Sciatic nerve (tissue), 2 donors: ENCODE measurements around the gene OAS1. TPM values are rescaled to one million over a fixed set of nuclear protein-coding genes. Genes with fewer than 3 reads are reported as not detected.
A peak's percentile ranks its signal among the peaks of the same experiment; 100 is the strongest.
"Not testable (repeated sequence)": the region's sequence is repeated elsewhere in the genome, so short reads cannot be mapped to it uniquely, and the experiment has no call there.

ENCODE experiments used
- ATAC-seq: fragments of 200-7000 bp; cut with Tn5 transposase; one replicate; pipeline ENCODE4 v1.9.1; 2020; ENCODE audit warnings: mild to moderate bottlenecking, moderate library complexity
- DNase-seq: peaks from one replicate; pipeline ENCODE4 v3.0.0-alpha.2; 2020; ENCODE audit warnings: low spot score
- intact Hi-C: fragments of 100-400 bp; cut with DNase I; formaldehyde crosslinking; loops from one replicate; pipeline ENCODE4 v1.14.2; 2022
- total RNA-seq: library from RNA; stranded (reverse); fragmentation: NEBNext Ultra II Directional; extraction: Animal tissue kit (Norgen Biotek cat#: 25700); gene quantifications from one replicate; pipeline ENCODE4 v1.2.1, GENCODE V29; 2021
- donor health status: DM: no; HTN: no; CAD: no.
- donor health status: DM: no; HTN: no; CAD: no.

OAS1 gene
- total RNA-seq, 1 donor from 2014 or later, result 19.3 TPM

DNA sequence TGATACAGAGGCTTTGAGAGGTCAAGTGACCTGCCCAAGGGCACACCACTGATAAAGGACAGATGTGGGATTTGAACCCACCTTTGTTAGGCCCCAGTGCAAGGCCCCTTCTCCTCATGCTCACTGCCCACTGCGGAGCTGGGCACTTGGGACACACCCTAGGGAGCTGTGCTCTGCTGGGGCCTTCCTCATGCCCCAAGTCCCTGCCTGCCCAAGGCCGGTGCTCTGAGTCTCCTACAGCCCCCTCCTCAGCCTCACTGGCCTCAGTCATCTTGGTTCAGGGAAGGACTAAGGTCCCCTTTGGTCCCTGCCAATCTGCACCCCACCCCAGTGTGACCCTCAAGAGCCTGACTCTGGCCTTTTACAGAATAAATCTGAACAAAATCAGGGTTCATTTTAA lies 23.6 kb downstream of the OAS1 start:
- ATAC-seq, result no peak
- DNase-seq, result no peak
- intact Hi-C loops, result no loop called here

DNA sequence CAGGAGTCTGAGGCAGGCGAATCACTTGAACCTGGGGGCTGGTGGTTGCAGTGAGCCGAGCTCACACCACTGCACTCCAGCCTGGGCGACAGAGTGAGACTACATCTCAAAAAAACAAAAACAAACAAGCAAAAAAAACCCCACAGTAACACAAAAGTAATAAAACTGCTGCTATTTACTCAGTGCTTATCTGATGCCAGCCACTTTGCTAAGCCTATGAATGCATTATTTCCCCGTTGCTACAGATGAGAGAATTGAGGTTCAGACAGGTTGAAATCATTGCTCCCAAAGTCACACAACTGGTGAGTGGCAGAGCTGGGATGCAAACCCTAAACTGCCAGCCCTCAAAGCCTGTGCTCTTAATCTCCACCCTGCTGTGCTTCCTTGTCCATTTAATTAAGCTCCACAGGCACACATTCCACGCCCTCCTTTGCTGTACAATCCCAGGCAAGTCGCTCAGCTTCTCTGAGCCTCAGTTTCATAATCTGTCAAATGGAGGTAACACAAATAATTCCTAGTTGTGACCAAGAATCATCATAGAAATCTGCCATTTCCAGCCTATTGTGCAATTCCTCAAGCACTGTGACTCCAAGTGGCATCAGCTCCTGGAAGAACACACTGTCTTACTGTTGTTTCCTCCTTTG lies 25.8 kb downstream of the OAS1 start:
- ATAC-seq, result no peak
- intact Hi-C loops, result no loop called here
- no peak for DNase-seq

GRCh38 chr12:112933129-112933505 lies 26.4 kb downstream of the OAS1 start:
- ATAC-seq (no peak), DNase-seq (no peak)
- intact Hi-C loops, result no loop called here

DNA sequence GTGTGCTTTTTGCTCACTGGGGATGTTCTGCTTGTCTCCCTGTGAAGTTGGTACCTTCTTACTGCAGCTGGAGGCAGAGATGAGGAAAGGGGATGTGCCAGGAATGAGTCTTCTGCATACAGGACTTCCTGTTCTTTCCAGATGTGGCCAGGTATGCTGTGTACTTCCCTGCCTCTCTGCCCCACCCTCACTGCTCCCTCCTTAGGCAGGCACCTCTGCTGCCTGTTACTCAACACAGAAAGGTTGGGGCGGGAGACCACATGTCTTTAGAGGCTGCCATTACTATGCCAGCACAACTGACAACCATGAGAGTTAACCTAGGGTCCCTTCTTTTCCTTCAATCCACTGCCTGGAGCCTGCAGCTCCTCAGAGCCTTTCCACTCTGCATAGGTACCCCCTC lies 29.5 kb downstream of the OAS1 start:
- DNase-seq, result no peak
- ATAC-seq, result no peak
- intact Hi-C loops, result no loop called here

- DNase-seq (no peak), ATAC-seq (no peak)
- intact Hi-C loops, result no loop called here
Observed at GRCh38 chr12:112936927-112937326, 30.2 kb downstream of the OAS1 start.

GRCh38 chr12:112937741-112938719 lies 31.3 kb downstream of the OAS1 start, which contains the start of gene OAS3:
Gene OAS3 (plus strand): TSS chr12:112938474. CDS start chr12:112938531, 57 bp downstream.
- DNase-seq, result peak; percentile 93
- intact Hi-C loops, result no loop called here
- peak; percentile 98 for ATAC-seq

DNA sequence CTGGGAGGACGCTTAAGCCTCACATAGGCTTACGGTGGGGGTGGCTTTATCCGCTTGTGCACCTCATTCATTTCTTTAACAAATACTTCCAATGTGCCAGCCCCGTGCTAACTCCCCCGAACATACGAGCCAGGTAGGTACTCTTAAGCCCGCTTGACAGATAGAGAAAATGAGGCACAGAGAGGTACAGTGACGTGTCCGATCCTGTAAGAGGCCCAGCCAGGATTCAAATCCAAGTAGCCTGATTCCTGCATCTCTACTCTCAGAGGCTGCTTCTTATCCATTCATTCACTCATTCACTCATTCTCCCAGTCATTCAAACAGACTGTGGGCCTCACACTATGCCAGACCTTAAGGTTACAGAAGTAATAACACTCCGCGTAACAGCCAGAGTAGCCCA lies 32.0 kb downstream of the OAS1 start:
- intact Hi-C loops, result no loop called here
- no peak for DNase-seq
- ATAC-seq, result no peak

- intact Hi-C loops, result no loop called here
- DNase-seq (no peak), ATAC-seq (no peak)
Observed at GRCh38 chr12:112939761-112940381, 33.1 kb downstream of the OAS1 start.

DNA sequence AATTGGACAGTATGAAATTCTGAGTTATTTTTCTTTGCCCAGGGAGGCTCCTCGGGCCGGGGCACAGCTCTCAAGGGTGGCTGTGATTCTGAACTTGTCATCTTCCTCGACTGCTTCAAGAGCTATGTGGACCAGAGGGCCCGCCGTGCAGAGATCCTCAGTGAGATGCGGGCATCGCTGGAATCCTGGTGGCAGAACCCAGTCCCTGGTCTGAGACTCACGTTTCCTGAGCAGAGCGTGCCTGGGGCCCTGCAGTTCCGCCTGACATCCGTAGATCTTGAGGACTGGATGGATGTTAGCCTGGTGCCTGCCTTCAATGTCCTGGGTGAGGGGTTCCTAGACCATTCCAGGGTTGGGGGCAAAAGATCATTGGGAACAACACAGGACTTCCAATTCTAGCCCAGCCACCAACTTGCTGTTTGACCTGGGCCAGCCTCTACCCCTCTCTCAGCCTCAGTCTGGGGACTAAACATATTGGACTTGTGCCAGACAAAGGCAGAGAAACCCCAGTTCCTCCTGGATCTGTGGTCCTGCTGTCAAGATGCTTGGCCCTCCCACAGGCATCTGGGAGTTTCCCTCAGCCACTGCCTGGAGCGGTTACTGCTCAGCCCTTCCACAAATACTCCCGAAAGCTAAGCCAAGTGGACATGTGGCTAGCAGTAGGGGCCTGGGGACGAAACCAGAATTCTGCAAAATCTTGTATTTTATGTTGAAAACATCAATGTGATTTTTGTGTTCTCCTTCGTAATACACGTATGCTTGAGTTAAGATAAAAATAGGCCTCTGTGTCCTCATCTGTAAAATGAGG lies 35.0 kb downstream of the OAS1 start:
- ATAC-seq, result no peak
- no peak for DNase-seq
- intact Hi-C loops, result no loop called here

- intact Hi-C loops, result no loop called here
- ATAC-seq (no peak), DNase-seq (no peak)
Observed at GRCh38 chr12:112942572-112942971, 35.8 kb downstream of the OAS1 start.

- ATAC-seq (no peak), DNase-seq (no peak)
- intact Hi-C loops, result no loop called here
Observed at GRCh38 chr12:112944024-112944690, 37.4 kb downstream of the OAS1 start.

DNA sequence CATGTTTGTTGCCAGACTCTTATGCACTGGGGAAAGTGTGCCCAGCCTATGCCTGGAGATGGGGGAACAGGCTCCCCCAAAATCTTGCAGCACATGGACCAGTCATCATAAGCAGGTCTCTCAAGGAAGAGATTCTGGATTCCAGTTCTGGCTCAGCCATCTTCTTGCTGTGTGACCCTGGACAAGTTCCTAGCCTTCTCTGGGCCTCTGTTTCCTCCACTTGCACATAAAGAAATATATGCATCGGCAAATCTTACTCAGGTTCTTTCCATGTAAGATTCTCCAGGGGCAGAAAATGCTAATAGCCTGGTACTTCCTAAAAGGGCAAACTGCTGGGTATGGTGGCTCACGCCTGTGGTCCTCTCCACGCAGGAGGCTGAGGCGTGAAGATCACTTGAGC lies 38.8 kb downstream of the OAS1 start:
- ATAC-seq, result no peak
- intact Hi-C loops, result no loop called here
- DNase-seq, result no peak

DNA sequence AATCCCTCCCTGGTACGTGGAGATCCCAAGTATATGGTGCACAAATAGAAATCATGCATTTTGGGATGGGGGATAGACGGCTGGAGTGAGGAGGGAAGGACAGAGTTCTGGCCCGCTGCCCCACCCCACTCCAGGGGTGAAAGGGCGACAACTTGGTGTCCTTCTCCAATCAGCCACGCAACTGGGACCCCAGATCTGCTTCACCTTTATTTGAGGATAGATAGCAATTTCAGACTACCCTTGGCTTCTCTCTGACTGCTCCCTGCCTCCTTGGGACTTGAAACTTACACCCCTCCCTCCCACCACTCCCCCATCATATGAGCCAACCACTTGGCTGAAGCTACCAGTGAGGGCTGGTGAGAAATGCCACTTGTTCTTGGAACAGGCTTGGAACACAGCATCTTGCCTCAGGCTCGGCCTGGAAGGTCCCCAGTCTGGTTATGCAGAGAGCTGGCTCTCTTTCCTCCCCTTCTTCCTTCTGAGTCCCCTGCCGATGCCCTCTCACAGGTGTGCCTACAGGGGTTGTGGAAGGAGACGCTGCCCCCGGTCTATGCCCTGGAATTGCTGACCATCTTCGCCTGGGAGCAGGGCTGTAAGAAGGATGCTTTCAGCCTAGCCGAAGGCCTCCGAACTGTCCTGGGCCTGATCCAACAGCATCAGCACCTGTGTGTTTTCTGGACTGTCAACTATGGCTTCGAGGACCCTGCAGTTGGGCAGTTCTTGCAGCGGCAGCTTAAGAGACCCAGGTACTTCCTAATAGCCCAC lies 39.7 kb downstream of the OAS1 start:
- ATAC-seq (no peak), DNase-seq (no peak)
- intact Hi-C loops, result no loop called here

GRCh38 chr12:112947314-112947713 lies 40.6 kb downstream of the OAS1 start:
- intact Hi-C loops, result no loop called here
- ATAC-seq, result no peak

DNA sequence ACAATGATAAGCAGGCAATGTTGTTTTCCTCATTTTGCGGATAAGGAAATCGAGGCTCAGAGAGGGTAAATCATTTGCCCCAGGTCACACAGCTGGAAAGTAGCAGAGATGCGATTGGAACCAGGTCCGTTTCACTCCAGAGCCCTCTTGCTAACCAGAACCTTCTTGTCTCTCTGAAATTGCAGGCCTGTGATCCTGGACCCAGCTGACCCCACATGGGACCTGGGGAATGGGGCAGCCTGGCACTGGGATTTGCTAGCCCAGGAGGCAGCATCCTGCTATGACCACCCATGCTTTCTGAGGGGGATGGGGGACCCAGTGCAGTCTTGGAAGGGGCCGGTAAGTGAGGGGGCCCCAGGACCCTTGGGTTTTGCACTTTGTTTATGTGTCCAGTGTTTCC lies 41.0 kb downstream of the OAS1 start:
- intact Hi-C loops, result no loop called here
- ATAC-seq (no peak), DNase-seq (no peak)

More at GRCh38 chr12:112947314-112947713, 40.6 kb downstream of the OAS1 start:
- no peak for DNase-seq

- DNase-seq, result no peak
- intact Hi-C loops, result no loop called here
- ATAC-seq, result no peak
Observed at GRCh38 chr12:112948806-112949205, 42.0 kb downstream of the OAS1 start.

DNA sequence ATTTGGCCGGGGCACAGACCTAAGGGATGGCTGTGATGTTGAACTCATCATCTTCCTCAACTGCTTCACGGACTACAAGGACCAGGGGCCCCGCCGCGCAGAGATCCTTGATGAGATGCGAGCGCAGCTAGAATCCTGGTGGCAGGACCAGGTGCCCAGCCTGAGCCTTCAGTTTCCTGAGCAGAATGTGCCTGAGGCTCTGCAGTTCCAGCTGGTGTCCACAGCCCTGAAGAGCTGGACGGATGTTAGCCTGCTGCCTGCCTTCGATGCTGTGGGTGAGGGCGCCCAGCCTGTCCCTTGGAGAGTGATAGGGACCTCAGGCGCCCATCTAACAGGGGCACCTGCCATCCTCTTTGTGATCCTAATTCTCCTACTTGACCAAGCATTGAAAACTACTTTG lies 43.9 kb downstream of the OAS1 start:
- DNase-seq (no peak), ATAC-seq (no peak)
- intact Hi-C loops, result no loop called here

- DNase-seq, ATAC-seq, intact Hi-C loops: not testable (repeated sequence)
Observed at GRCh38 chr12:112957125-112957524, 50.4 kb downstream of the OAS1 start.
